ENCODE measurements around the gene NEU2.
"Not testable (repeated sequence)": the region's sequence is repeated elsewhere in the genome, so short reads cannot be mapped to it uniquely, and the experiment has no call there.

The NEU2 gene

DNA sequence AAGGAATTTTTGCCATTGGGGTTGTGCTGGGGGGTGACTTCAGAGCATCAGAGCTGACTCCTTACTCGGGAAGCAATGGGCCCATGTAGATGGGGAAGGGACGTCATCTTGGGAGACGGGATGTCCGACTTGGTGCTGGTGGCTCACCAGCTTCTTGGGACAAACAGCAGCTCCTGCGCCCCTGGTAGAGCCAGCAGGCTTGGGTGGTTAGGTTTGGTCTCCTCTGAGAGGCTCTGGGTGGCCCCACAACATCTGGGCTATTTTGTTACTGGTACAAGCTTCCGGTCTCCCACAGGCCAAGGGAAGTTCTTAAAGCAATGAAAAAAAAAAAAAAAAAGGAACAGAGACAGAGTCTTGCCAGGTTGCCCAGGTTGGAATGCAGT is 21.2 kb upstream of the NEU2 start:
- DNase-seq, result no peak

DNA sequence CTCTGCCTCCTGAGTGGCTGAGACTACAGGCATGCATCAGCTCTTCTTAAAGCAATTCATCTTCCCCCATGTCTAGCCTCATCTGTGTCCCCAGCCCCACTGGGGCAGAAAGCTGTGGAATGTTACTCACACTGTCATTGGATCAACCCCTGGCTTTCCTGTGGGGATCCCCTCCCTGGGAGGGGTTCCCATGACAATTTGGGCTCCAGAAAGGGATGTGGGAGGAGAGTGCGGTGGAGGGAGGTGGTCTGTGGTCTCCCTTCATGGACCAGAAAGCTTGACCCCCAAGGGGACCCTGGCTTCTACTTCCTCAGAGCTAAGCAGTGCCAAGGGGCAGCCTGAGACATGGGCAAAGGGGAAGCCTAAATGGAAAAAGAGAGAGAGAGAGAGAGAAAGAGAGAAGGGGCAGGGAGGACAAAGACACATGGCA is 20.8 kb upstream of the NEU2 start:
- no peak for DNase-seq

DNA sequence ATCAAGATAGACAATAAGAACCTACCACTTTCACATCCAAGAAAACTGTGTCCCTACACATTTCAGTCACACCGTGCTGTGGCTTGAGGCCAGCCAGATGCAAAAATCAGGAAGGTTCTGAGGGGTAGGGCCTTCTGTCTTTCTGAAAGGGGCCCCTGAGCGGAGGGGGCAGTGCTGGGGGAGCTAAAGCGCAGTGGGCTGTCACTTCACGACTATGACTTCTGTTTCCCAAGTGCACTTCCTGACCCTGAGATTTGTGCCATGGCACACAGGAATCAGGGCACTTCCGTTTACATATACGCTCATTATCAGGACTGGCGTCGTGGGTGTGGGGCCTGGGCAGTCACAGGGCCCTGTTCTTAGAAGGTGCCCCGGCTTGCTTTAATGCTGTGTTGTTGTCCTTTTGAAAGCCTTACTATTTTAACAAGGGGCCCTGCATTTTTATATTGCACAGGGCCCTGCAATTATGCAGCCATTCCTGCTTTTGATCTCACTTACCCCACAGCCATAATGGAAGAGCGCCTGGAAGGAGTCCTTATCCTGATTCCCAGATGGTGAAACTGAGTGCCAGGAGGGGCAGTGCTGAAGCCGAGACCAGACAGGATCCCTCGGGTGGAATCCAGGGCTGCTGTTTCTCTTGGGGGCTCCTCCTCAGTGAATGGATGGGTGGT is 20.0 kb upstream of the NEU2 start:
- no peak for DNase-seq

DNA sequence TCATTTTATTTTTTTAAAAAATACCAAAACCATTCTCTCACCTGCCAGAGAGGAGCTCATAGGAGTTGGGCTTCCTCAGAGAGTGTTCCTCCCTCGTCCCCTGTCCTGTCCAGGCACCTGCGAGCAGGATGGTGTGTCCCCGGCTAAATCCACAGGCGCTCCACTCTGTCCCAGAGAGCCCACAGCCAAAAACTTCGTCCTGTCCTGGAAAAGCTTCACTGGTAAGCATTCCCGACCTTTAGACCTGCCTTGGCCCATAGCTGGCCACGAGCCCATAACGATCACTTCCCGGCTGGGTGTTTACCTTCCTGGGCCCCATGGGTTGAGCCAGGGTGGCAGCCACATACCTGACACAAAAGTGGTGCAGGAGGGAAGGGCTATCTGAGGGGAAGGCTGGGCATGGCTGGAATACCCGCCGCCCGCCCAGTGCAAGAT is 19.4 kb upstream of the NEU2 start, which contains the start of gene NGEF:
Gene NGEF (minus strand): TSS at position 230 of the 435 bp plus-strand sequence. CDS start 38,366 bp downstream, outside the sequence.
- no peak for DNase-seq

DNA sequence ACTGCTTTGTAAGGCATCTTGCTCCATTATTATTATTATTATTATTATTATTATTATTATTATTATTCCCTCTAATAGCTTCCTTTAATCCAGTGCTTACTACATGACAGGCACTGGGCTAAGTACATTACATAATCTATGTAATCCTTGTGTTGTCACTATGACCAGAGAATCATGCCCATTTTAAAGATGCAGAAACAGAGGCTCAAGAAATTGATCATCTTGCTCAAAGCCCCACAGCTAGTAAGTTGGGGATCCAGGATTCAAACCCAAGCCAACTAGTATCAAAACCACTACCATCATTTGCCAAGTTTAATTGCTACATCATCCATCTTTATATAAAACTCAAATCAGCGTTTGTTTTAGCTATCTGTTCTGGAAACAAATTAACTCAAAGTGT is 18.8 kb upstream of the NEU2 start:
- DNase-seq, result no peak

DNA sequence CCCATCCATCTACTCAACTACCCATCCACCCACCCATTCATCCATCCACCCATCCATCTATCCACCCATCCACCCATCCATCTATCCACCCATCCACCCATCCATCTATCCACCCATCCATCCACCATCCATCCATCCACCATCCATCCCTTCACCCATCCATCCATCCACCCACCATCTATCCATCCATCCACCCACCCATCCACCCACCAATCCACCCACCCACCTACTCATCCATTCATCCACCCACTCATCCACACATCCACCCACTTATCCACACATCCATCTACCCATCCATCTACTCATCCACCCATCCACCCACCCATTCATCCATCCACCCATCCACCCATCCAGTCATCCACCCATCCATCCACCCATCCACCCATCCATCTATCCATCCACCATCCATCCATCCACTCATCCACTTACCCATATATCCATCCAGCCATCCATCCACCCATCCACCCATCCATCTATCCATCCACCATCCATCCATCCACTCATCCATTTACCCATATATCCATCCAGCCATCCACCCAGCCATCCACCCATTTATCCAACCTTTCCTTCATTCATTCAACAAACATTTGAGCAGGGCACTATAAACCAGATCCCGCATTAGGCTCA is 17.3 kb upstream of the NEU2 start:
- DNase-seq, result no peak

DNA sequence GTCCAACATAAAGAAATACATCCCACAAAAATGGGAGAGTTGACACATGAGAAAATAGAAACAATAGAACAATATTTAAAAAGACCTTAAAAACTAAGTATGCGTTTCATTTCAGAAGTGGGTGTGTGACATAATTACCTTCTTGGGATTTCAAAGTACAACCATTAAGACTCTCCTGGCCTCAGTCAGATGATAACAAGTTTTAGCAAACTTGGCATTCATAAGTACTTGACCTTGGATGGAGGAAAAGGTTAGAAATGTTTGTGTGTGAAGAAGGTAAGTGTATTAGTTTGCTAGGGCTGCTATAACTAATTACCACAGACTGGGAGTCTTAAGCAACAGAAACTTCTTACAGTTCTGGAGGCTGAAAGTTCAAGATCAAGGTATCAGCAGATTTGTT is 14.5 kb upstream of the NEU2 start:
- no peak for DNase-seq

DNA sequence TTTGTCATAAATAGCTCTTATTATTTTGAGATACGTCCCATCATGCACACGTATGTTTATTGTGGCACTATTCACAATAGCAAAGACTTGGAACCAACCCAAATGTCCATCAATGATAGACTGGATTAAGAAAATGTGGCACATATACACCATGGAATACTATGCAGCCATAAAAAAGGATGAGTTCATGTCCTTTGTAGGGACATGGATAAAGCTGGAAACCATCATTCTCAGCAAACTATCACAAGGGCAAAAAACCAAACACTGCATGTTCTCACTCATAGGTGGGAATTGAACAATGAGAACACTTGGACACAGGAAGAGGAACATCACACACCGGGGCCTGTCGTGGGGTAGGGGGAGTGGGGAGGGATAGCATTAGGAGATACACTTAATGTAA is 12.9 kb upstream of the NEU2 start:
- not testable (repeated sequence) for DNase-seq

DNA sequence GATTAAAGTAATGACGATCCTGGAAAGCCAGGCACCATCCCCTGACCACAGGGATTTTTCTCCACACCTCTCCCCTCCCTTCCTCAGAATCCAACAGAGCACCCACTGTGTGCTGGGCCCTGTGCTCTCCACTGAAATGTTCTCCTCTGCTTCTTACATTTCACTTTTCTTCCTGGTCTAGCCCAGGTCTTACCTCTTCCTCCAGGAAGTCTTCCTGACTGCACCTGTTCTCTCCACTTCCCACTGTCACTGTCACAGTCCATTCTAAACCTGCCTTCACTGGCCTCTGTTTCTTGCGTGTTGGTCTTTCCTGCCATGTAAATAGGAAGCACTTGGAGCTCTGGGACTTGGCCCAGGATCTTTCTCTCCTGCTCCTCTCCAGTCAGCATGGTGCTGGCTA is 12.0 kb upstream of the NEU2 start:
- DNase-seq, result no peak

DNA sequence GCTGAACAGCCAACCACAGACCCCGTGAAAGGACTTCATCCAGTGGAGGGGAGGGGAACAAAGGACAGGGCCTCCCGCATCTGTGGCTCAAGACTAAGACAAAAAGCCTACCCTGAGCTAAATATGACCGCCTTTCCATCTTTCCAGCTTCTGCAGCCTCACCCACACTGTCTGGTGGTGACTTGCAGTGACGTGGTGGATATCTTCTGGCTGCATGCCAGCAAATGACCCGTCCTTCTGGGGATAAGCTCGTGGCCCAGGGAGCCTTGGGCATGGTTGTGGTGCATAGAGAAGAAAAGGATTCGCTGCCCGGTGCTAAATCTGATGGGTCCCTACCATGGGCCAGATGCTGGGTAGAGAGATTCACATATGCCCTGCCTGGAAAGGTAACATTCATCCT is 10.7 kb upstream of the NEU2 start:
- no peak for DNase-seq

DNA sequence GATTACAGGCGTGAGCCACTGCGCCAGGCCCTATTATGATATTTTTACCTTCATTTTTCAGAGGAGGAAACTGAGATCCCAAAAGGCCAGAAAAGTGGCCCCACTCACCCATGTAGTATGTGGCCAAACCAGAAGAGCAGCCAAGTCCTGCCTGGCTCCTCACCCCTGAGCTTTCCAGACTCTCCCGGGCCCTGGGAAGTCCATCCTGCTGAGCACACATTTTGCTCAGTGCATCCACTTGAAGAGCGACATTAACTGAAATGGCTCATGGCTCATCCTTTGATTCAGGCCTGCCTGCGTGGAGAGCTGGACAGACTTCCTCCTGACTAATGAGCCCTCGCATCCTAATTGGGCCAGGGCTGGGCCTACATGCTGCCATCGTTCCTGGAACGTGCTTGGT is 9.9 kb upstream of the NEU2 start:
- DNase-seq, result no peak

DNA sequence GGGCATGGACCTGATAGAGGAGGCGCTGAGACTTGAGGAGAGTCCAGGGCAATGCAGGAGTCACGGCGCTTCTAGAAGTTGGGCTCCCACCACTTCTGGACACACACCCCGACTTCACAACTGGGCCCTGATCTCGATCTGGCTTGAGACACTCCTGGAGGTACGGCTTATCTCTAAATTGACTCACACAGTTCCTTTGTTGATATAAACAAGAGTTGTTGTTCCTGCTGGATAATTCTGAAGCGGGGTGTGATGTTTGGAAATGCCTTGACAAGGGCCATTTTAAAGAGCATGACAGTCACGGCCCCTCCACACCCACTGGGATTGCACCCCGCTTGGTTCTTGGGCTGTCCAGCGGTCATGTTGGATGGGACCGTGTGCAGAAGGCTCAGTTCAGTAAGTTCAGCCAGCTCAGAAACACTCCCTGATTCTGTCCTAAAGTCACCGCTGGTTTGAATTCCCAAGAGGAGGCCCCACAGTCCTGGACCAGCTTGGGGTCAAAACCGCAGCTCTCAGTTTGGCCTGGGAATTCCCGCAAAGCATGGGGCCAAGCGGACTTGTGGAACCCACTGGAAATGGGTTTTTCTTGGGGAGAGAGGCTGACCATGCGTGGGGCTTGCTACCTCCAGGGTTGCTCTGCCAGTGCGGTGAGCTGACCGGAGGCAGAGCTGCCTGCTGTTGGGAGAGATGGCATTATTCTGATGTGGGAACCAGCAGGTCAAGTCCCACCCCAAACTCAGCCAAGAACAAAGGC is 9.3 kb upstream of the NEU2 start:
- DNase-seq, result no peak

DNA sequence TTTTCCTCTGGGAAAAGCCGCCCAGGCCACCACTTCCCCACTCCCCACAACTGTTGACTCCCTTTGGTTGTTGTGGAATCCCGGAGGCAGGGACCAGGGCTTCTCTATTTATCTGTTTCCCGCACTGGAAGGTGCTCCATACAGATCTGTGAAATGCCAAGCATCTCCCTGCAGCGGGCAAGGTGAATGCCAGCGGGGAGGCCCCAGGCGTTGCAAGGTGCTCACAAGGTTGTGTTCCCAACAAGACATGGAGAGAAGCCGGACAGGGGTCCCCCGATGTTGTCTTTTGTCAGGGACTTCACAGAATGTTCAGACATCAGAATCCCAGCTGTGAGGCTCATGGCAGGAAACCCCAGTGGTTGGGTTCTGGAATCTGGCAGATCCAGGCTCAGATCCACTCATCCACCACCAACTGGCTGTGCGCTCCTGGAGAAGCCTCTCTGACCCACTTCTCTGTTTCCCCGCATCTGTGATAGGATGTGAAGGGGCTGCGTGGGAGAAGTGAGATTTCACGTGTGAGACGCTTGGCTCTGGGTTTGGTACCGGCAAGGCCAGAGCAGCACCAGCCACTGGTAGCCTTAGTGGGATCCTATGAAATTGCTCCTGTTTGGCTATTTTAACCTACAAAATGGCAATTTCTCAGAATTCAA is 8.6 kb upstream of the NEU2 start:
- DNase-seq, result no peak

DNA sequence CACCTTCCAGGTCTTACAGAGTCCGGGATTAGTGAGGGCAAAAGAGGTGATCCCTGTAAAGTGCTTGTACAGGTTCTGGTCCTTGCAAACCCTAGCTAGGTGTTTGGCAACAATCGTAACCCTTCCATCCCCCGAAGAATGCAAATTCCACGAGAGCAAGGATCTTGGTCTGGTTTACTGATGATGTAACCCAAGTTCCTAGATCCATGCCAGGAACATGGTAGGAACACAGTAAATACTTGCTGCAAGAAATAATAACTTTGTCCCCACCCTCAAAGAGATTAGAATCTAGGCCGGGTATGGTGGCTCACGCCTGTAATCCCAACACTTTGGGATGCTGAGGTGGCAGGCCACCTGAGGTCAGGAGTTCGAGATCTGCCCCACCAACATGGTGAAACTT is 6.8 kb upstream of the NEU2 start:
- no peak for DNase-seq

DNA sequence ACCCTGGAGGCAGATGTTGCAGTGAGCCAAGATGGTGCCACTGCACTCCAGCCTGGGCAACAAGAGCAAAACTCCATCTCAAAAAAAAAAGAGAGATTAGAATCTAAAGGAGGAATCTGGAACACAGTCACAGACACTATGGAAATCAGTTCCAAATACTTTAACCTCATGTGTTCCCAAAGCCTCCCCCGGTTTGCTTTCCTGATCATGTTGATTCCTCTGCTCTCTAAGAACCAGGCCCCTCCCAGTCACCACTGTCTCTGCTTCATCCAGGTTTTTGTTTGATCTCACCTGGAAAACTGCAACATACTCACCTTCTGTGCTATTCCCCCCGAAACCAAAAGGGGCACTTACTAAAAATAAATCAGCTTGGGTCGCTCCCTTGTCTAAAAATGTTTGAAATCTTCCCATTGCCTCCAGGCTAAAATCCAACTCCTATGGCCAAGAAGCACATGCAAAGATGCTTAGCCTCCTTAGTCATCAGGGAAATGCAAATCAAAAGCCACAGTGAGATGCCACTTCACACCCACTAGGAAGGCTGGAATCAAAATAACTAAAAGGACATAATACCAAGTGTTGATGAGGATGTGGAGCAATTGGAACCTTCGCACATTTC is 6.2 kb upstream of the NEU2 start:
- no peak for DNase-seq

DNA sequence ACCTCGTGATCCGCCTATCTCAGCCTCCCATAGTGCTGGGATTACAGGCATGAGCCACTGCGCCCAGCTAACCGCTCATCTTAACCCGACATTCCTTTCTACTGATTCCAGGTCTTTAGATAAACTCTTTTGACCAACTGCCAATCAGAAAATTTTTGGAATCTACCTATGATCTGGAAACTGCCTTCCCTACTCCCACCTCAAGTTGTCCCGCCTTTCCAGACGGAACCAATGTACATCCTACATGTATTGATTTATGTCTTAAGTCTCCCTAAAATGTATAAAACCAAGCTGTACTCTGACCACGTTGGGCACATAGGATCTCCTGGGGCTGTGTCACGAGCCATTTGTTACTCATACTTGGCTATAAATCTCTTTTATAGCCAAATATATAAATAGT is 3.2 kb upstream of the NEU2 start:
- no peak for DNase-seq

DNA sequence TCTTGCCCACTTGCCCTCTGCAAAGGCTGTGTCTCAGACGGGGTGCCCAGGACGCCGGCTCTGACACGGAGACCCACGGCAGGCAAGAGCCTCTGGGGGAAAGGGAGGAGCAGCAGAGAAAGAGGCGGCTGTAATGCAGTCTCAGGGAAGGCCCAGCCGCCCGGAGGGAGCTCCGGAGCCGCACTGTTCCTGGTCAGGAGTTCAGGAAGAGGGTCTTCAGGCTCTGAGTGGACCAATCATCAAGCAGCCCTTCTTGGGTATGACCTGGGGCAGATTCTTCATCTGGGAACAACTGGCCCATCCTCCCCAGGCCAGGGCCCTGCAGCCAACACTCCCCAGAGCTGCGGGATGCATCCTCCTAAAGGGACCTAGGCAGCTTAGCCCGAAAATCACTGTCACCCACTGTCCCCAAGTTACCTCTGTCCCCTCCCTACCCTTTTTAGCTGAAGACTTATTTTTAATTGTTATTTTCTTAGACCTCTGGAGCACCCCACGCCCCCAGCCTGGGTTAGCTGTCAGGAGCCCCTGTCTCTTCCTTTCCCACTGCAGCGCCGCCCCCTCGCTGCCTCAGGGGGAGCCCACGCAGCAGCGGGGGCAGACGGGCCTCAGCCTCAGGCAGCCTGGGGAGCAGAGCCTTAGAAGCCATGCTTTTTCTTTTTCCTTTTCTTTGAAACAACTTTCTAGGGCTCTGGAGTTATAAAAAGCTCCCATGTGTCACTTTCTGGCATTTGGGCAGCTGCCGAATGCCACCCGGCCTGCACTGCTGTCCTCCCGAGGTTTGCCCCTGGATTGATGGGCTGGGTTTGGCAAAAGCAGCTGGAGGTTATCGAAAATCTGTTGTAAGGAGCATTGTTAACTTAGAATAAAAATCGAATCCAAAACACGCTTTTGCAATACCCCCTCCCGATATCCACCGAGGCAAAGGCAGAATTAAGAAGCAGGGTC is 644 bp upstream of the NEU2 start:
- no peak for DNase-seq

DNA sequence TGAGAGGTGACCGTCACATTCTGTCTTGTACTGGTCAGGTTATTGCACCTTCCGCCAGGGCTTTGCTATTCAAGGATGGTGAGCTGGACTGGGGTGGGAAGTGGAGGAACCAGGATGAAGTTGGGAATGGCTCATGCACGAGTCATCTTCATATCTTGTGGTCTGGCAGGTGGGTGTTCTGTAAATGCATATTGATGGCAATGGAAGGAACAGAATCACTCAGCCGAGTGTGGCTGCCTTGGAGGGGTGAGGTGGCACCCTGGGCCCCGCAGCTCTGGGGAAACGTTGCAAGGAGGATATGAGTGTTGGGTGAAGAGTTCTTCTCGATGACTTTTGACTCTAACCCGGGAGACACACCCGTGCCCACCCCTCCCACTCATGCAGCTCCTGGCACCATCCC is 1.2 kb downstream of the NEU2 start:
- DNase-seq, result no peak

DNA sequence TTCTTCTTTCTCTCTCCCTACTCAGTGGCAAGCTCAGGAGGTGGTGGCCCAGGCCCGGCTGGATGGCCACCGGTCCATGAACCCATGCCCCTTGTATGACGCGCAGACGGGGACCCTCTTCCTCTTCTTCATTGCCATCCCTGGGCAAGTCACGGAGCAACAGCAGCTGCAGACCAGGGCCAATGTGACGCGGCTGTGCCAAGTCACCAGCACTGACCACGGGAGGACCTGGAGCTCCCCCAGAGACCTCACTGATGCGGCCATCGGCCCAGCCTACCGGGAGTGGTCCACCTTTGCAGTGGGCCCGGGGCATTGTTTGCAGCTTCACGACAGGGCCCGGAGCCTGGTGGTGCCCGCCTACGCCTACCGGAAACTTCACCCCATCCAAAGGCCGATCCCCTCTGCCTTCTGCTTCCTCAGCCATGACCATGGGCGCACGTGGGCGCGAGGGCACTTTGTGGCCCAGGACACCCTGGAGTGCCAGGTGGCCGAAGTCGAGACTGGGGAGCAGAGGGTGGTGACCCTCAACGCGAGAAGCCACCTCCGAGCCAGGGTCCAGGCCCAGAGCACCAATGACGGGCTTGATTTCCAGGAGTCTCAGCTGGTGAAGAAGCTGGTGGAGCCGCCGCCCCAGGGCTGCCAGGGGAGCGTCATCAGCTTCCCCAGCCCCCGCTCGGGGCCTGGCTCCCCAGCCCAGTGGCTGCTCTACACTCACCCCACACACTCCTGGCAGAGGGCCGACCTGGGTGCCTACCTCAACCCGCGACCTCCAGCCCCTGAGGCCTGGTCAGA is 1.8 kb downstream of the NEU2 start:
- no peak for DNase-seq

DNA sequence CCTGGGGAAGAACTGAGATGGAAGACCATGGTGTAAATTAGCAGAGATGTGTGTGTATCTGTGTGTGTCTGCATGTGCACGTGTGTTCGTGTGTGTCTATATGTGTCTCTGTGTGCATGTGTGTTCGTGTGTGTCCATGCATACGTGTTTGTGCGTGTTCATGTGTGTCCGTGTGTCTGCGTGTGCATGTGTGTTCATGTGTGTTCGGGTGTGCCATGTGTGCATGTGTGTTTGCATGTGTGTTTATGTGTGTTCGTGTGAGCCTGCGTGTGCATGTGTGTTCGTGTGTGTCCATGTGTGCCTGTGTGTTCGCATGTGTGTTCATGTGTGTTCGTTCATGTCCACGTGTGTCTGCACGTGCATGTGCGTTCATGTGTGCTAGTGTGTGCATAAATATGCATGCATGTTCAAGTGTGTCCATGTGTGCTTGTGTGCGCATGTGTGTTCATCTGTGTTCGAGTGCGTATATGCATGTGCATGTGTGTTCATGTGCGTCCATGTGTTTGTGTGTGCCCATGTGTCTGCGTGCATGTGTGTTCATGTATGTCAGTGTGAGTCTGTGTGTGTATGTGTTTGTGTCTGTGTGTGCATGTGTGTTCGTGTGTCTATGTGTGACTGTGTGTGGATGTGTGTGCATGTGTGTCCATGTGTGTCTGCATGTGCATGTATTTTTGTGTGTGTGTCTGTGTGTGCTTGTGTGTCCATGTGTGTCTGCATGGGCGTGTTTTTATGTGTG is 3.1 kb downstream of the NEU2 start:
- no peak for DNase-seq
